SHP77 treated with DMSO at 0.1 percent for 48 hours (cell line): Measurements from ENCODE around the gene PRKN.

ENCODE experiments used
- DNase-seq: peaks from one replicate; lab custom pipeline; 2025; lab: John Stamatoyannopoulos, UW

Gene PRKN

GRCh38 chr6:162727322-162728182 lies at the start of gene PRKN, which contains the start of gene PACRG:
Gene PRKN, minus strand, starts transcription at chr6:162727766.
Gene PACRG, plus strand, starts transcription at chr6:162727974.
- peak; percentile 98 for DNase-seq

- DNase-seq = no peak
Observed at GRCh38 chr6:162777091-162777490, 49.5 kb upstream of the PRKN start.

GRCh38 chr6:162773996-162774395 lies 46.4 kb upstream of the PRKN start:
- no peak for DNase-seq

GRCh38 chr6:162772466-162772865 lies 44.9 kb upstream of the PRKN start:
- no peak for DNase-seq

GRCh38 chr6:162770955-162771354 lies 43.4 kb upstream of the PRKN start:
- DNase-seq = no peak

GRCh38 chr6:162770136-162770535 lies 42.6 kb upstream of the PRKN start:
- DNase-seq = no peak

- no peak for DNase-seq
Observed at GRCh38 chr6:162753775-162754174, 26.2 kb upstream of the PRKN start.

GRCh38 chr6:162751211-162751859 lies 23.8 kb upstream of the PRKN start:
- DNase-seq = no peak

GRCh38 chr6:162750776-162751175 lies 23.2 kb upstream of the PRKN start:
- no peak for DNase-seq

- no peak for DNase-seq
Observed at GRCh38 chr6:162736961-162737360, 9.4 kb upstream of the PRKN start.

GRCh38 chr6:162733489-162733888 lies 5.9 kb upstream of the PRKN start:
- DNase-seq = no peak

- no peak for DNase-seq
Observed at GRCh38 chr6:162730502-162730901, 2.9 kb upstream of the PRKN start.

GRCh38 chr6:162728706-162729105 lies 1.1 kb upstream of the PRKN start:
- DNase-seq = no peak

GRCh38 chr6:162728197-162728596 lies 631 bp upstream of the PRKN start:
- no peak for DNase-seq

GRCh38 chr6:162726947-162727321 lies 632 bp downstream of the PRKN start:
- DNase-seq = no peak

GRCh38 chr6:162722633-162723032 lies 4.9 kb downstream of the PRKN start:
- DNase-seq = no peak

- no peak for DNase-seq
Observed at GRCh38 chr6:162722226-162722625, 5.3 kb downstream of the PRKN start.

- no peak for DNase-seq
Observed at GRCh38 chr6:162721404-162721687, 6.2 kb downstream of the PRKN start.

GRCh38 chr6:162719528-162719927 lies 8.0 kb downstream of the PRKN start:
- DNase-seq = no peak

- no peak for DNase-seq
Observed at GRCh38 chr6:162715601-162716000, 12.0 kb downstream of the PRKN start.

GRCh38 chr6:162713974-162714780 lies 13.4 kb downstream of the PRKN start:
- no peak for DNase-seq

GRCh38 chr6:162712694-162713093 lies 14.9 kb downstream of the PRKN start:
- no peak for DNase-seq

- DNase-seq = no peak
Observed at GRCh38 chr6:162711376-162711775, 16.2 kb downstream of the PRKN start.
